Mesendoderm (in vitro differentiated cells): ENCODE data around the gene SELPLG.
A peak's percentile ranks its signal among the peaks of the same experiment; 100 is the strongest.

Experiments used
- DNase-seq: peaks from one replicate; pipeline ENCODE4 v3.0.0; 2013
- H2AK5ac ChIP-seq: 2 replicates; pipeline ENCODE4 v1.6.1; 2013; ENCODE audit warnings: low read length, inconsistent platforms
- H2BK120ac ChIP-seq: 2 replicates; pipeline ENCODE4 v1.6.1; 2013; ENCODE audit warnings: low read depth, mild to moderate bottlenecking, low read length, moderate library complexity, mixed read lengths
- H2BK15ac ChIP-seq: replicated peaks from 2 replicates; pipeline ENCODE4 v1.6.1; 2013; ENCODE audit warnings: low read depth, mild to moderate bottlenecking, moderate library complexity
- H2BK5ac ChIP-seq: 2 replicates; pipeline ENCODE4 v1.6.1; 2013; ENCODE audit warnings: low read length, inconsistent platforms
- H3K18ac ChIP-seq: 2 replicates; pipeline ENCODE4 v1.6.1; 2013; ENCODE audit warnings: mild to moderate bottlenecking, low read length, mixed read lengths
- H3K23ac ChIP-seq: one replicate; pipeline ENCODE4 v1.6.1; 2013; ENCODE audit warnings: low read length
- H3K27ac ChIP-seq: 2 replicates; pipeline ENCODE4 v1.5.1; 2013; ENCODE audit warnings: low read depth, mild to moderate bottlenecking, inconsistent platforms, low read length, moderate library complexity
- H3K27me3 ChIP-seq: 2 replicates; pipeline ENCODE4 v1.6.1; 2013; ENCODE audit warnings: low read length, control low read depth, mild to moderate bottlenecking, inconsistent platforms; ENCODE audit not compliant: insufficient read depth, poor library complexity
- H3K36me3 ChIP-seq: 2 replicates; pipeline ENCODE4 v1.6.1; 2013; ENCODE audit warnings: low read length, inconsistent platforms; ENCODE audit not compliant: control insufficient read depth, insufficient read depth
- H3K4ac ChIP-seq: one replicate; pipeline ENCODE4 v1.6.1; 2013; ENCODE audit warnings: low read depth, mild to moderate bottlenecking, low read length, moderate library complexity
- H3K4me1 ChIP-seq: 2 replicates; pipeline ENCODE4 v1.6.1; 2013; ENCODE audit warnings: low read depth, low read length, inconsistent platforms; ENCODE audit not compliant: control insufficient read depth
- H3K4me2 ChIP-seq: 2 replicates; pipeline ENCODE4 v1.6.1; 2013; ENCODE audit warnings: low read length
- H3K4me3 ChIP-seq: 2 replicates; pipeline ENCODE4 v1.5.1; 2013; ENCODE audit warnings: mild to moderate bottlenecking, low read length
- H3K56ac ChIP-seq: one replicate; pipeline ENCODE4 v1.6.1; 2013; ENCODE audit warnings: low read length
- H3K79me1 ChIP-seq: 2 replicates; pipeline ENCODE4 v1.6.1; 2013; ENCODE audit warnings: low read length, inconsistent platforms
- H3K79me2 ChIP-seq: 2 replicates; pipeline ENCODE4 v1.6.1; 2013; ENCODE audit warnings: mild to moderate bottlenecking, low read length; ENCODE audit not compliant: control insufficient read depth, insufficient read depth
- H3K9ac ChIP-seq: 2 replicates; pipeline ENCODE4 v1.6.1; 2013; ENCODE audit warnings: low read length, inconsistent platforms
- H4K5ac ChIP-seq: one replicate; pipeline ENCODE4 v1.6.1; 2013; ENCODE audit warnings: low read length
- H4K8ac ChIP-seq: one replicate; pipeline ENCODE4 v1.6.1; 2013; ENCODE audit warnings: low read depth, mild to moderate bottlenecking, control low read depth, low read length, moderate library complexity
- WGBS: extraction: QIAGEN DNeasy Blood & Tissue Kit; methylation state at CpG from one replicate; pipeline ENCODE4 v1.1.7; 2013; ENCODE audit warnings: low lambda C conversion rate, missing lambda C conversion rate; ENCODE audit not compliant: insufficient coverage; ENCODE audit errors: extremely low coverage; 5-methylcytosine and 5-hydroxymethylcytosine counted together

SELPLG gene

GRCh38 chr12:108608616-108609015 lies 25.1 kb downstream of the SELPLG start:
- Histone ChIP-seq H3K36me3 (no peaks in the 10 kb centered on the region), H3K18ac (no peak overlapping the region), H2BK15ac (no peak overlapping the region), H3K79me1 (no peaks in the 10 kb centered on the region), H3K9ac (no peak overlapping the region), H3K27ac (no peak overlapping the region), H2AK5ac (no peak overlapping the region), H4K5ac (no peak overlapping the region), H3K4me2 (no peak overlapping the region), H3K4me3 (no peak overlapping the region), H3K56ac (no peak overlapping the region), H3K4me1 (no peaks in the 10 kb centered on the region), H3K23ac (no peak overlapping the region), H3K79me2 (no peaks in the 10 kb centered on the region), H2BK120ac (no peak overlapping the region), H3K4ac (no peak overlapping the region), H3K27me3 (no peaks in the 10 kb centered on the region), H4K8ac (no peak overlapping the region), H2BK5ac (no peak overlapping the region)
- WGBS = no CpG with 5 or more reads among the region's 5 CpGs
- no peak for DNase-seq

DNA sequence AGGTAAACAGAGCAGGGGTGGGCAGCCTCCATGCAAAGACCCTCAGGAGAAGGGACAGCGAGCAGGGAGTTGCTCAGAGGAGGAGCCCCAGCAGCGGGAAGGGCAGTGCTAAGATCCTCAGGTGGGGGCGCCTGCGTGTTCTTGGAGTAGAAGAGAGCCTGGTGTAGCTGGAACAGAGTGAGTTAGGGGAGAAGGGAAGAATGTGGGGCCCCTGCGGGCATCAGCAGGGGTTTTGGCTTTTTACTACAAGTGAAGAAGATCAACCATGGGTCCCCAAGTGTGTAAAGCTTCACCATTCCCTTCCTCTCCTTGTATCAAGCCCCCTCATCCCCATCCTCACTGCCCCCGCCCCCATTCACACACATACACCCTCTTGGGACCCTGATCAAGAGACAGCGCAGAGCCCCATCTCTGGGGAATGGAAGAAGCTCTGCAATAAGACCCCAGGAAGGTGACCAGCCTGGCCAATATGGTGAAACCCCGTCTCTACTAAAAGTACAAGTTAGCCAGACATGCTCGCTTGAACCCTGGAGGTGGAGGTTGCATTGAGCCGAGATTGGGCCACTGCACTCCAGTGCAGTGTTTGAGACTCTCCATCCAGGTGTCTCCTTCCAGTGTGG lies 25.6 kb downstream of the SELPLG start:
- no peak overlapping the region for H2BK120ac ChIP-seq
- H4K8ac ChIP-seq = no peak overlapping the region
- no peak overlapping the region for H2BK5ac ChIP-seq
- no peaks in the 10 kb centered on the region for H3K27me3 ChIP-seq
- no peak overlapping the region for H3K4ac ChIP-seq
- H3K23ac ChIP-seq = no peak overlapping the region
- no peaks in the 10 kb centered on the region for H3K4me1 ChIP-seq
- H2BK15ac ChIP-seq = no peak overlapping the region
- no peak overlapping the region for H3K18ac ChIP-seq
- no peak overlapping the region for H3K27ac ChIP-seq
- H3K79me1 ChIP-seq = no peaks in the 10 kb centered on the region
- H3K4me2 ChIP-seq = no peak overlapping the region
- no peaks in the 10 kb centered on the region for H3K36me3 ChIP-seq
- H3K9ac ChIP-seq = no peak overlapping the region
- H3K79me2 ChIP-seq = no peaks in the 10 kb centered on the region
- H3K56ac ChIP-seq = no peak overlapping the region
- no peak overlapping the region for H2AK5ac ChIP-seq
- WGBS = no CpG with 5 or more reads among the region's 10 CpGs
- no peak overlapping the region for H3K4me3 ChIP-seq
- no peak for DNase-seq
- no peak overlapping the region for H4K5ac ChIP-seq

DNA sequence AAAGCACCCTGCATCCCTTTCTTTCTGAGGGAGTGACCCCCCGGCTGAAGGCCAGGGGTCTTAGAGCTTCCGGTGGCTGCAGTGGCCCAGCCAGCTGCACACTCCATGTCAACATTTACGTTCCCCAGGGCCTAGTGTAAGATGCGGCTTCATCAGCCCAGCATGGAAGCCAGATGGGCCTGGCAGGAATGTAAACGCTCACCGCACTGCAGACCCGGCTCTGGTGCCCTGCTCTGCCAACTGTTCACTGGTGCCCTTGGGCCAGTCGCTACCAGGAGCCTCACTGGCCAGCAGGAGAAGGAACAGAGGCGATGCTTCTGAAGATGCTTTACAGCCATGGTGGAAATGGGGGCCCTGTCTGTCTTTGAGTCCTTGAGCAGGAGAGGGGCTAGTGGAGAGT lies 27.2 kb downstream of the SELPLG start:
- no peak overlapping the region for H3K18ac ChIP-seq
- no peaks in the 10 kb centered on the region for H3K79me1 ChIP-seq
- no peaks in the 10 kb centered on the region for H3K27me3 ChIP-seq
- H3K56ac ChIP-seq = peak overlapping the region; percentile 5
- no peak overlapping the region for H3K4ac ChIP-seq
- no peak overlapping the region for H3K4me2 ChIP-seq
- no peak overlapping the region for H4K5ac ChIP-seq
- no peak overlapping the region for H2BK5ac ChIP-seq
- H3K4me1 ChIP-seq = no peaks in the 10 kb centered on the region
- no CpG with 5 or more reads among the region's 9 CpGs for WGBS
- H3K4me3 ChIP-seq = no peak overlapping the region
- no peak for DNase-seq
- H3K36me3 ChIP-seq = no peaks in the 10 kb centered on the region
- H4K8ac ChIP-seq = no peak overlapping the region
- no peaks in the 10 kb centered on the region for H3K79me2 ChIP-seq
- H2AK5ac ChIP-seq = no peak overlapping the region
- no peak overlapping the region for H2BK15ac ChIP-seq
- H2BK120ac ChIP-seq = no peak overlapping the region
- no peak overlapping the region for H3K23ac ChIP-seq
- H3K27ac ChIP-seq = no peak overlapping the region
- no peak overlapping the region for H3K9ac ChIP-seq

- no peak overlapping the region for H4K5ac ChIP-seq
- H3K4me2 ChIP-seq = no peak overlapping the region
- no peak overlapping the region for H4K8ac ChIP-seq
- no peak overlapping the region for H3K23ac ChIP-seq
- no peaks in the 10 kb centered on the region for H3K36me3 ChIP-seq
- no peaks in the 10 kb centered on the region for H3K79me1 ChIP-seq
- no peak overlapping the region for H3K18ac ChIP-seq
- H3K27ac ChIP-seq = no peak overlapping the region
- H2AK5ac ChIP-seq = no peak overlapping the region
- no peak overlapping the region for H3K9ac ChIP-seq
- H3K56ac ChIP-seq = no peak overlapping the region
- no CpG with 5 or more reads among the region's 4 CpGs for WGBS
- H3K79me2 ChIP-seq = no peaks in the 10 kb centered on the region
- no peak overlapping the region for H2BK5ac ChIP-seq
- H2BK15ac ChIP-seq = no peak overlapping the region
- no peak overlapping the region for H2BK120ac ChIP-seq
- H3K4ac ChIP-seq = no peak overlapping the region
- no peak for DNase-seq
- H3K4me1 ChIP-seq = no peaks in the 10 kb centered on the region
- H3K27me3 ChIP-seq = no peaks in the 10 kb centered on the region
- no peak overlapping the region for H3K4me3 ChIP-seq
Observed at GRCh38 chr12:108605690-108606406, 27.8 kb downstream of the SELPLG start.

- Histone ChIP-seq H3K27me3 (no peaks in the 10 kb centered on the region), H3K4me1 (no peaks in the 10 kb centered on the region), H3K79me1 (no peaks in the 10 kb centered on the region), H2BK15ac (no peak overlapping the region), H4K5ac (no peak overlapping the region), H2BK120ac (no peak overlapping the region), H3K9ac (no peak overlapping the region), H3K18ac (no peak overlapping the region), H3K36me3 (no peaks in the 10 kb centered on the region), H3K27ac (no peak overlapping the region), H2BK5ac (no peak overlapping the region), H3K79me2 (no peaks in the 10 kb centered on the region), H3K4me2 (no peak overlapping the region), H3K4ac (no peak overlapping the region), H3K23ac (no peak overlapping the region), H3K4me3 (no peak overlapping the region), H4K8ac (no peak overlapping the region), H2AK5ac (no peak overlapping the region), H3K56ac (no peak overlapping the region)
- DNase-seq = no peak
- no CpG with 5 or more reads among the region's 3 CpGs for WGBS
Observed at GRCh38 chr12:108605000-108605689, 28.5 kb downstream of the SELPLG start.
